Keratinocyte (primary cell): ENCODE data around the gene PTPRN2.

Experiments
- CTCF ChIP-seq, 3 experiments: IDR thresholded peaks in 1 of 3; conservative IDR thresholded peaks in 1 of 3; optimal IDR thresholded peaks in 1 of 3; 2 replicates in 2 of 3; 3 replicates in 1 of 3; pipeline versions ENCODE3 to v1.5.1; 2011; ENCODE audit warnings: low read length in 3 of 3, mild to moderate bottlenecking in 3 of 3, moderate library complexity in 2 of 3, control low read depth in 1 of 3, inconsistent platforms in 1 of 3; ENCODE audit not compliant: insufficient read depth in 2 of 3; ENCODE audit errors: extremely low read depth in 1 of 3
- EZH2 ChIP-seq: IDR thresholded peaks from one replicate; pipeline ENCODE4 v1.6.1; 2012; ENCODE audit warnings: inconsistent platforms, mild to moderate bottlenecking, low read length, moderate library complexity

- TF ChIP-seq EZH2 (no peak), CTCF (optimal IDR thresholded peaks at IDR 0.05 in 1 of 3, IDR thresholded peaks at IDR 0.05 in 1 of 3, conservative IDR thresholded peaks at IDR 0.05 in 1 of 3; ENCODE audit: extremely low read depth in 1 of 3, insufficient read depth in 2 of 3, low read length in 3 of 3) (no peak)
Observed at GRCh38 chr7:157996359-157997079, 591.1 kb downstream of the PTPRN2 start.
